Lower leg skin (tissue), 3 donors: Measurements from ENCODE around the gene ADCY2.

Experiments
- CTCF ChIP-seq, 3 donors: fragments of 450-650 bp; IDR thresholded peaks; one replicate each; pipeline ENCODE4 v1.5.1; 2016; ENCODE audit warnings: antibody characterized with exemption in 3 of 3, mild to moderate bottlenecking in 3 of 3, moderate library complexity in 2 of 3
- POLR2A ChIP-seq, 2 donors: fragments of 450-650 bp; IDR thresholded peaks; one replicate each; pipeline ENCODE4 v1.6.1; 2016 to 2017; ENCODE audit warnings: antibody characterized with exemption in 2 of 2, mild to moderate bottlenecking in 1 of 2, moderate library complexity in 1 of 2

- TF ChIP-seq POLR2A (IDR thresholded peaks at IDR 0.05) (no peak), CTCF (IDR thresholded peaks at IDR 0.05) (no peak)
Observed at GRCh38 chr5:7717691-7718090, 321.8 kb downstream of the ADCY2 start.
